CD4-positive, alpha-beta T cell treated with Interleukin-17A for 1 hour (primary cell): ENCODE data around the gene TUBA1B.

ENCODE experiments used
- DNase-seq: peaks from one replicate; pipeline ENCODE4 v3.0.0-alpha.2; 2020

TUBA1B gene

DNA sequence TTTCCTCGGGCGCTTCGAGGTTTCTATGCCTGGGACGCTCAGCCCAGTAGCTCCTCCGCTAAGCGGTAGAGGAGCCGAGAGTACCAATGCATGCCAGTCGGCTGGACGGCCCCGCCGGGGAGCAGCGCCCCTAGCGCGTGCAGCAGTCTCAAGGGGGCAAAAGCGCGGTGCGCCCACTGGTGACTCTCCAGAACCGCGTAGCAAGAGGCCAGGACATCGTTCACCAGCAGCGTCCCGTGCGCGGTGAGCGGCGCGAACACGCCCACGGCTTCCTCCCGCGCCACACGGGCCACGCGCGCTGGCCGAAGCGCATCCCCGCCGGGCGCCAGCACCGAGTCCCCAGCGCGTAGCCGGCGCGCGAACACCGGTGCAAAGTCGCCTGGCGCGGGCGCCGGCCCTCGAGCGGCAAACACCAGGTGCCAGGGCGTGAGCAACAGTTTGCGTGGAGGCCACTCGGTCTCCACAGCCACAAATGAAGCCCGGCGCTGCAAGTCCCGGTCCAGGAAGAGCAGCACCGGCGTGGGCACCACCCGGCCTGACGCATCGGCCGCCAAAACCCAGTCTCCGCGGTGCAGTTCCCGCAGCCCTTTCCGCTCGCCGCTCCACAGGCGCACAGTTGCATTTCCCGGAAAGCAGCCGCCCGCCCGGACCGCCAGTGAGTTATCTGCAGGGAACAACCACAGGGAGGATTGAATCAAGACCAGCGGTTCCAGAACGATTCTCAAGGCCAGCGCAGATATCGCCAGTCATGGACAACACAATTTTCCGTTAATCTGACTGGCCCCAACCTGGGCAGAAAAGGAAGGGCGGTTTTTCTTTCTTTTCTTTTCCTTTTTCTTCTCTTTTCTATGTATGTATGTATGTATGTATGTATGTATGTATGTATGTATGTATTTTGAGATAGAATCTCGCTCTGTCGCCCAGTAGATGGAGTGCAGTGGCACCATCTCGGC, 41.1 kb downstream of the TUBA1B start:
- peak; percentile 28 for DNase-seq

DNA sequence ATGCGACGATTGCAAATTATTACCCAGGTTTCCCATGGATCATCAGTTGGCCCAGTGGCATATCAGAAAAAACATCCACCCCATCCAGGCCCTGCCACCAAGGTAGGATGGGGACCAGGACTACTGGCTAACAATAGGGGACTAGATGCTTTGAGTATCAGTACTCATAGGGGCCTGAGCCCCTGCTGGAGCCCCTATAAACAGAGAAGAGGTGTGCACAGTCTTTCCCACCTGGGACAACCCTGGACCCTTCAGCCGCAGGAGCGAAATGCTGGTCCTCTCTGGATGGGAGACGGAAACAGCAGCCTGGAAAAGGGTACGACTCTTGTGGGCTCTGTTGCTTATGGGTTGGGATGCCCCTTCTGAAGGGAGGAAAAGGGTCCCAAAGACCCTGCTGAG, 42.3 kb downstream of the TUBA1B start:
- DNase-seq: no peak

DNA sequence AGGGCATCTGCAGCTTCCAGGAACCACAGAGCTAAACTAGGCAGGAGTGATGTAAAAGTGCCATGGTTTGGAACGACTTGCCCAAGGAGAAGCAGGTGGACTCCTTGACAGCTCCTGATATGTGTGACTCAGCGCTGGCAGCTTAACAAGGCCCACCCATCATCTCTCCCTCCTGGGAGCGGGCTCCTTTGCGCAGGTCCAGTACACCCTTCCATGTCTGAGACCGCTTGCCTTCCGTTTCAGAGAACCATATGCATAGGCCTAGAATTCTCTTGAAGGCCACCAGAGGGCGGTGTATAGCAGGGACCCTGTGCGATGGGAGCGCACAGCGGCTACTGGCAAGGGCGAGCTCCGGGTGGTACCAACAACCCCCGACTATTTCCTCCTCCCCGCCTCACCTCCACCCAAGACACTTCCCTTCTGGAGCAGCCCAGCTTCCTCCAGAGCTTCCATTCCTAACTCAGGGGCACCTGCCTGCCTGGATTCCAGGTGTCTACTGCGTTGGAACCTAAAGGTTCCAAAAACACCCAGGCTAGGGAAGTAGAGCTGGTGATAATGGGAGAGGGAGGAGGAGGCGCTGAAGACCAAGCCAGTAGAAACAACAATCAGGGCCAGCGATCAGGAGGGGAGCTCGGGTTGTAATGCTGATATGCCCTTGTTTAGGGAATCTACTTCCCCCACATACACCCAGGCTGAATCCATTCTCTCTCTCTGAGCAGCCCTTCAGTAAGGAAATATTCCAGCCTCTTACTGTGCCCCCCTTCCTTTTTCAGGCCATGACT, 42.9 kb downstream of the TUBA1B start:
- DNase-seq: peak; percentile 82

DNA sequence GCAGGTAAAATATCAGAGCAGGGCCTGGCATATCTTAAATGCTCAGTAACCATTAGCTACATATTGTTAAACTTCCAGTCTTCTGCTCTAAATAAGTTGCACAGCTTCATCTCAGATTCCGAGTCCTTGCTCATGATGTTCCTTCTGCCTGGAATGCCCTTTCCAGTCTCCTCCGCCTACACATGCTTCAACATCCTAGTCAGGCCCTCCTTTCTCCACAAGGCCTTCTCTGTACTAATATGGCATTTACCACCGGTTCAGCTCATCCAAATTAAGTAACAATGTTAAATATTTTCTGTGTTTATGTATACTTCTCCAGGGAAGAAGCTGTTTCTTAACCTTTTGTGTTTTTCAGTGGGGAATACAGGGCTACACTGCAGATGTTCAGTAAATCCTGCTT, 45.1 kb downstream of the TUBA1B start:
- no peak for DNase-seq

DNA sequence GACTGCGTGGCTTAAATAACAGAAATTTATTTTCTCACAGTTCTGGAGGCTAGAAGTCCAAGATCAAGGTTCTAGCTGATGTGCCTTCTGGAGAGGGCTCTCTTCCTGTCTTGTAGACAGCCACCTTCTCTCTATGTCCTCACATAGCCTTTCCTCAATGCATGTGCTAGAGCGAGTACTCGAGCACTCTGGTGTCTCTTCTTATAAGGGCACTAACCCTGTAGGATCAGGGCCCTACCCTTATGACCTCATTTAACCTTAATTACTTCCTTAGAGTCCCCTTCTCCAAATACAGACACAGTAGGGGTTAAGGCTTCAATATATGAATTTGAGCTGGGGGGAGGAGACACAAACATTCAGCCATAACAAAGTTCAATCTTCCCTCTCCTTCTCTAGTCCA, 46.8 kb downstream of the TUBA1B start:
- no peak for DNase-seq

DNA sequence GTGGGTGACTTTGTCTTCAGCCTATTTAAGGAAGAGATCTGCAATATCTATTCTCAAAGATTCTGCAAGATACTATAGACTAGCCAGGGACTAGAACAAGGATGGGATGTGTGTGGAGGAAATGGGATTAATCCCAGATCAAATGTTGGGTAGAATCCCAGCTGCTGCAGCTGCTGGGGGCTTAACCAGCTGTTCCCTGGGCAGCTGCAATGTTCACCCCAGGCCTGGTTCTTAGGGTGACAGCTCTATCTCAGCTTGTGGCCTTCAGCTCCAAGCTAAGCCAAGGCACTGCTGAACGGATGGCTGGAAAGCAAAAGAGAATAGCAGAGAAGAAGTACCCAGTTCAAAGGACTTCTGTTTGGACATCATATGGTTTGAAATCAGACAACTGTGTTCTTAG, 51.4 kb downstream of the TUBA1B start:
- no peak for DNase-seq
